Stimulated activated CD8-positive, alpha-beta memory T cell treated with anti-CD3 and anti-CD28 coated beads, Interleukin-12 subunit alpha, Interleukin-12 subunit beta, amount 100 ng/mL, for 4 hours (primary cell): ENCODE measurements around the gene ULK4.

Experiments
- DNase-seq: peaks from one replicate; pipeline ENCODE4 v3.0.0-alpha.2; 2020; ENCODE audit warnings: low read depth

The ULK4 gene

DNA sequence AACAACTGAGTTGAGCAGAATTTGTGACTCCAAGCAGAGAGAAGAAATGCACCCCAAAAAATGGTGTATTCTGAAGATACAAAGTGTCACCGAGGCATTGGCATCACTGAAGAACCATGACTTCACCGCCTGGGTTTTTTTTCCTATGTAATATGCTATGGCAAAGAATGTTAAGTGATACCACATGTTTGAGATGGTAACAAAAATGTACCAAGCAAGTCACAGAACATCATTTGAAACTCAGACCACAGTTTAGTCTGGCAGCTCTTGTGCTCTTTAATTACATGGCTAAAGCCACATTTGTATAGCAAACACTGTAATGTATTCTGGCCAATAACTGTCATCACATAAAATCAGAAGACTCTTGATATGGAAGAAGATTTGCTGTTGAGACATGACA, 323.5 kb downstream of the ULK4 start:
- DNase-seq = no peak

DNA sequence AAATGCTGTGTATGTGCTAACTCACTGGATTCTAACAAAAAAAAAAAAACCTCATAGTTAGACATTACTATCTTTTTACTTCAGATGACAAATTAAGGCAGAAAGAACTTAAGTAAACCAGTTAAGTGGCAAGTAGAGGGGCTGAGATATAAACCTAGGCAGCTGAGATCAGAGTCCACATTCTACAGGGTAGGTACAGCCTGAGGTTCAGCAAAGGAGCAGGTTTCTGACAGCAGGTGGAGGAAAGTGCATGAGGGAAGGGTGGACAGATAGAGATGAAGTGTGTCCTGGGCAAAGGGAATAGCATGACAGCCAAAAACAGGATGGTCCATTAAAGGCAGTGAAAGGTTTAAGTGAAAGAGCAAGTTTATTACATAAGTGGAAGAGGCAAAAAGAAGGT, 329.2 kb downstream of the ULK4 start:
- DNase-seq = no peak

DNA sequence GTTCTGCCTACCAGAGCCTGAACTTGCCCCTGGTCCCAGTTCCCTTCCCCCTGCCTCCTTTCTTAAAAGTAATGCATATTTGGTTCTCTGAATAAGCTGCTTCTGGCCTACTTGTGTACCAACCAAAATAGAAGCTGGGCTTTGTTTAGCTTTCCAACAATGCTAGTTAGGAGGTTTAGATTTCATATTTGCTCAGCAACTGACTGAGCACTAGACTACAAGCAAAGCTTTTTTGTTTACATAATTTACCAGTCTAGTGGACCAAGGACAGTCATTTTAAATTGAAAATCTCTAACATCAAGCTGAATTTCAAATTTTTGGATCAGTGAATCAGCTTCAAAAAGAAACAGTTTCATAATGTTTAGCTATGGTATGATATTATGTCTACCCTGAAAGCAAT, 331.2 kb downstream of the ULK4 start:
- DNase-seq = no peak

DNA sequence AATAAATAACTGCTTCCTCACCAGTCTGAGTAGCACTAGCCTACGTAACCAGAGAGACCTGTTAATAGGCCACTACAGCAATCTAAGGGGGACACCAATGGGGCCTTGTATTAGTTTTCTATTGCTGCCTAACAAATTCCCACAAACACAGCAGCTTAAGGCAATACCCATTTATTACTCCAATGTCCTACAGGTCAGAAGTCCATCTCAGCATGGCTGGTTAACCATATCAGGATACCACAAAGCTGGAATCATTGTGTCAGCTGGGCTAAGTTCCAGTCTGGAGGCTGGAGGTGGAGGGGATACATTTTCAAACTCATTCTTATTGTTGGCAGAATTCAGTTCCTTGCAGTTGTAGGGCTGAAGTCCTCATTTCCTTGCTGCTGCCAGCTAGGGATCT, 331.9 kb downstream of the ULK4 start:
- DNase-seq = no peak

DNA sequence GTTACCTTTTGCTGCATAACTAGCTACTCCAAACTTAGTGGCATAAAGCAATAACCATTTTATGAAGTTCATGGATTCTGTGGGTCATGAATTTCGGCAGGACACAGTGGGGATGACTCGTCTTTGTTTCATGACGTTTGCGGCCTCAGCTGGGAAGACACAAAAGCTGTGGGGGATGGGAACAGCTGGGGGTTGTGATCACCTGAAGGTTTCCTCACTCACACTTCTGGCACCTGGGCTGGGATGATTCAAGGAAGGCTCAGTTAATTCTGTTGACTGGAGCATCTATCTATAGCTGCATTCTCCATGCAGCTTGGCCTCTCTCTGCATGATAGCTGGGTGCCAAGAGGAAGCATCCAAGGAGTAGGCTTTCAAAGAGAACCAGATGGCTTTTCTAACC, 332.8 kb downstream of the ULK4 start:
- DNase-seq = no peak

DNA sequence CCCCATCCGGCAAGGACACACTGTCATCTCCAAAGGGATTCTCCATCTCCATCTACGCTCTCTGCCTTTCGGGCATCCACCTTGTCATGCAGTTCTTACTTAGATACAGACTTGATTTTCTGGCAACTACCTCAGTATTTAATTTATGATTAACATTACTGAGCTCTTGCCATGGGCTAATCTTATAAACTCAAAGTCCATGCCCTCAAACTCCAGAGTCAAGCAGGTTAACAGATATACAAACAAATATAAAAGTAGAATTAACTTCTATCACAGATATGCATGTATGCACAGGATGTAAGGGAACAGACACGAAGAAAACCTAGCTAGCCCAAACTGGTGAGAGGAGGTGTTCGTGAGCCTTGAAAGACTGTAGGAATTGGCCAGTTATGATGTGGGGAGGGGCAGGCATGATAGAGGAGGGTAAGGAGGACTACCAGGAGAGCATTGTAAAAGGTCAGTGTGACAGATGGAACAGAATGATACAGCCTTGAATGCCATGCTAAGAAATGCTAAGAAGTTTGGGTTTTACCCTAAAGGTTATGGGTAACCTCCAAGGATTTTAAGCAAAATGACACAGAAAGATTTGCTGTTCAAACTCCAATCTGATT, 334.3 kb downstream of the ULK4 start:
- DNase-seq = no peak

DNA sequence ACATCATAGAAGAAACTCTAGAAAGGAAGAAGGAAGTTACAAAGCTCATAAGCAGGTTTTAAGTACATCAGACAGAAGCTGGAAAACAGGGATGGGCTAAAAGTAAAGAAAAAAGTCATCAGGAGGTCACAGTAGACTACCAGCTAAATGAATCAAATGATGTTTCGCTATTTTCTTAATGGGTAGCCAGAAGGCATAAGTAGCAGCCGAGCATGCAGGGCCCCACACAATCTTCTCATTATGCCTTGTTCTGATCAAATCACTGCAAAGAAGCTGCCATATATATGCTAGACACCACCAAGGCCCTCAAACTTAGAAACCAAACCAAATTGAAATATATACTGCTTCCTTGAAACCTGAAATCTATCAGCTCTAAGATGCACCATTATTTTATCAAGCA, 349.1 kb downstream of the ULK4 start:
- DNase-seq = no peak

DNA sequence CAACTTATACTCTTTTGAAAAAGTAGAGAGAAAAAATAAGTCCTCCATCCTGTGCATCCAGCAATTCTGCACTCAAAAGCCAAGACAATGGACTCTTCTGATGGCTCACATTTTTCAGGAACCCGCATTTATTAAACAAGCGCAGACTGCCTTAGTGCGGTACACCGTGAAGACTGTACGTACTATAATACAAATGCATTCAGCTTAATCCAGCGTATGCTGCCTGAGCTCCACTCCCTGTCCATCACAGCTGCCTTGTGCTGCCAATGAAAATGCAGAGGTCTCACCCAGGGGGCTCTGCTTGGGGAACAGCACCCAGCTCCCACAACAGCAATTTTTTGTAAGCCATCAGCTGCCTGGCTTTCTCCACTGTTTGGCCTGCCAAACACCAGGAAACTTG, 350.9 kb downstream of the ULK4 start:
- DNase-seq = no peak

DNA sequence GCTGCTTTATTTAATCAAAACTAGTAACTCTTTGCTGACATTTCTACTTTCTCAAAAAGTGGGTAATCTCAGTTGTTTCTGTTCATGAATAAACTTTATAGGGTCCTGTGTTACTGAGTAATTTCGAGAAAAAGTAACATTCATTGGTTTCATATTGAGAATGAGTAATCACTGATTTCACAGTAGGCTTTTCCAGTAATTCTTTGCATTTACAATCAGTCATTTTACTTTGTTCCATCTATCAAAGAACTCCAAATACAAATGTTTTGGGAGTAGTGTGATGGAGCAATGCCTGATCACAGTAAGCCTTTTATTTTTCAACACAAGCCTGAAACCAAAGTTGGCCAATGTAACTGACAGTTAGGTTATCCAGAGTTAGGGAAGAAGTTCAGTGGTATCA, 353.6 kb downstream of the ULK4 start:
- no peak for DNase-seq

DNA sequence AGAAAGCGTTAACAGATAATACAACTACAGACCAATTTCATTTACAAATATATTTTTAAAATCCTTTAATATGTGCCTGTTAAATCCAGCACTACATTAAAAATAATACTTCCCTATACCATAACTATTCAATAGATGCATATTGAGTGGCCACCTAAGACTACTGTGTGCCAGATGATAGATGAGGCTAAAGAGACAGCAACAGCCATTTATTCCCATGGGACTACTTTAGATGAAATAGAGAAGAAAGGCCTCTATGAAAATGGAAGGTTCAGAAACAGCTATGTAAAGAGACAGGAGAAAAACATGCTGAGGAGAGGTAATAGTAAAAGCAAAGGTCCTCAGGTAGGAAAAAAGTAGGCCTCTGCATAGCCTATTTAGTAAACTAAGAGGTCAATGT, 358.1 kb downstream of the ULK4 start:
- DNase-seq = no peak

DNA sequence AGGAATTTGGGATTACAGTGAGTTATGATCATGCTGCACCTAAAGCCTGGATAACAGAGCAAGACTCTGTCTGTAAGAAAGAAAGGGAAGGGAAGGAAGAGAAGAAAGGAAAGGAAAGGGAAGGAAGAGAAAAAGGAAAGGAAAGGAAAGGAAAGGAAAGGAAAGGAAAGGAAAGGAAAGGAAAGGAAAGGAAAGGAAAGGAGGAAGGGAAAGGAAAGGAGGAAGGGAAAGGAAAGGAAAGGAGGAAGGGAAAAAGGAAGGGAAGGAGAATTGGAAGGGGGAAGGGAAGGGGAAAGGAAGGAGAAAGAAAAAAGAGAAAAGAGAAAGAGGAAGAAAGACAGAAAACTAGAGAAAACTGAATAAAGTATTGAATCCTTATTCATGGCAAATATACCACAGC, 359.8 kb downstream of the ULK4 start:
- DNase-seq = no peak

DNA sequence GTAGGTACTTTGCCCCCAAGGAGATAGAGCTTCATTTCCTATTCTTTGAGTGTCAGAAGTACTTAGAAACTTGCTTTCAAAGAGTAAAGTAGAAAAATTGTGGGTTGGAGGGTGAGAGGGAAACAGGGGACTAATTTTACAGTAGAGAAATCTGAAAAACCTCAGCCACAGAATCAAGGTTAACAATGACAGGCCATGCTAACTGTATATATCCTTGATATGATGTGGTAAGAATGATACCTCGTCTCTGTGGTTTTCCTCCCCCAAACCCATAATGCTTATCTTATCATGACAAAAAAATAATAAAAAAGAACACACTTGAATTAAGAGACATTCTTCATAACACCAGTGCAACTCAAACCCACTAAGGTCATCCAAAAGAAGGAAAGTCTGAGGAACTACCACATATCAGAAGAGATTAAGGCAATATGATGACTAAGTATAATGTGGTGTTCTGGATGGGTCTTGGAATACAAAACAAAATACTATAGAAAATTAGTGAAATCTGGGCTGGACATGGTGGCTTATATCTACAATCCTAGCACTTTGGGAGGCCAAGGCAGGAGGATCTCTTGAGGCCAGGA, 360.4 kb downstream of the ULK4 start:
- no peak for DNase-seq

DNA sequence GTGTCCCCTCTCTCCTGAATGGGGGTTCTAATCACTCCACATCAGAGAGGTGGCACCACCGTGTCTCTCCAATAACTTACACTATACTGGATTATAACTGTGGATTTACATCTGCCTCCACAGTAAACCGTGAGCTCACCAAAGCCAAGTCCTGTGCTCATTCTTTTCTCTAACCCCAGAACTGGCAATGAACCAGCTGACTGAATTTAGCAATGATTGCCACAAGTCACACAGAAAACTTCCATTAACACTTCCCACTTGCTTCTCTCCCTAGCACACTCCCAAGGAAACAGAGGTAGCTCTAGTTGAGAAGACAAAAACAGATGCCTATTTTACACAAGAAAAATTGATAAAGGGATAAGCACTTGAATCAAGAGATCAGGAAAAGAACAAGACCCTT, 361.3 kb downstream of the ULK4 start:
- DNase-seq = no peak

DNA sequence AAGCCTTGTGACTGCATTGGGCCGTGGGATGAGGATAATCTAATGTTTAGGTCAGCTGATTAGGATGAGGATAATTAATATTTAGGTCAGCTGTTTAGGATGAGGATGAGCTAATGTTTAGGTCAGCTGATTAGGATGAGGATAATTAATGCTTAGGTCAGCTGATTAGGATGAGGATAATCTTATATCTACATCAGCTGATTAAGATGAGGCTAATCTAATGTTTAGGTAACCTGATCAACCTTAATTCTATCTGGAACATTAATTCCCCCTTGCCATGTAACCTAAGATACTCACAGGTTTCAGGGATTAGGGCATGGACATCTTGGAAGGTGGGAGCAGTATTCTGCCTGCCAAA, 362.8 kb downstream of the ULK4 start:
- no peak for DNase-seq

DNA sequence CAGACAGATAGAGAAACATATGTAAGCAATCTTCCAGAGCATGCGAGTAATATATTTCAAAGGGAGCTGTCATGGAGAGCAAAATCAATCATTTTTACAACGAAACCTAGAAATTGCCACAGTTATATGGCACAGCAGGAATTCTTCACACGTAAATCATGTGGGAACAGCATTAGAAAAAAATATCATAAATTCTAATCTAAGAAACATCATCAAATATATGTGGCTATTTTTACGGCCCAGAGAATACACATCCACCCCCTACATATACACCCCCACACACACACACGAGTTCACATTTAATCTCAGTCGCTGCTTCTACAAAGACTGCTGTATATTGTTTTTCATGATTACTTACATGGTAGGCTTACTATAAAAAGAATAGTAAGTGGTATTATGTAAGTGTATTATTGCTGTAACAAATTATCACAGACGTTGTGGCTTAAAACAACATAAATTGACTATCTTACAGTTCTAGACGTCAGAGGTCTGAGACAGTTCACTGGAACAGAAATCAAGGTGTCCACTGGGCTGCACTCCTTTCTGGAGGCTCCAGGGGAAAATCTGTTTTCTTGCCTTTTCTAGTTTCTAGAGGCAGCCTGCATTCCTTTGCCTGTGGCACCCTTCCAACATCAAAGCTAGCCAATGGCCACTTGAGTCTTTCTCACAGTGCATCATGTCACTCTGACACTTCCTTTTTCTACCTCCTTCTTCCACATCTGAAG, 363.3 kb downstream of the ULK4 start:
- no peak for DNase-seq

DNA sequence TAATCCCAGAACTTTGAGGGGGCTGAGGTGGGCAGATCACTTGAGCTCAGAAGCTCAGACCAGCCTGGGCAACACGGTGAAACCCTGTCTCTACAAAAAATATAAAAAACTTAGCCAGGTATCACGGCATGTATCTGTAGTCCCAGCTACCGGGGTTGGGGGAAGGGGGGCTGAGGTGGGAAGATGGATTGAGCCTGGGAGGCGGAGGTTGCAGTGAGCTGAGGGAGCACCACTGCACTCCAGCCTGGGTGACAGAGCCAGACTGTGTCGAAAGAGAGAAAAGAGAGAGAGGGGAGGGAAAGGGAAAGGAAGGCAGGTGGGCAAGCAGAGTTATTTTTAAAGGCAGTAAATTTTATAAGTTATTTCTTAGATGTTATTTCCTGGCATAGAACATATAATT, 368.1 kb downstream of the ULK4 start:
- no peak for DNase-seq

DNA sequence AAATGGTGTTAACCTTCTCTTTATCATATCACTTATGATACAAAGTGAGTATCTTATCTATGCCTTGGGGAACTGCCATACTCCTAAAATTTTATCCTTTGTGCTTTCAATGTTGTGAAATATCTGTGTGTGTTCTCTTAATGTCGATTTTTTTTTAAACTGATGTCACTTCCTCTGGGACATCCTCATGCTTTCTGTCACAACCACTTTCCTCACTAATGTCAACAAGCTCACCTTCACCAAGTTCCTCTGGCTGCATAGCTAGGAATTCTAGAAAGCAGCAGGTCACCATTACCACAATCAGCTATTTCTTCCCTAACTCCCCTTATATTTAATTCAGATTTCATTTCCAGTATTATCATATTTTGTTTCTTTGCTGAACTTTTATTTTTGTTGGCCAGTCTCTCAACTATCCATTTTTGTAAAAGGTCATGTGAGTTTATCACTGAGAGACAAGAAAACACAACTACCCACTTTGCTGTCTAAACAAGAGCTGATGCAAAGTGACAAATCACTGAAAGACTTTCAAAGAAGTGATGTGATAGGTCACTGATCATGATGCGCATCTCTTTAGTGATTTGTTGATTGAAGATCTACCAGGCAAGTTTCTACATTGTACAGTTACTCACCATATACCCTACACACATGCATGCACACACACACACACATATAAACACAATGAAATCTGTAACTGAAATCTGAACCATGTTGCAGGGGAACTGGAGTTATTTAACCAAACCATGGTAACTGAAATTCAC, 369.0 kb downstream of the ULK4 start:
- DNase-seq = no peak

DNA sequence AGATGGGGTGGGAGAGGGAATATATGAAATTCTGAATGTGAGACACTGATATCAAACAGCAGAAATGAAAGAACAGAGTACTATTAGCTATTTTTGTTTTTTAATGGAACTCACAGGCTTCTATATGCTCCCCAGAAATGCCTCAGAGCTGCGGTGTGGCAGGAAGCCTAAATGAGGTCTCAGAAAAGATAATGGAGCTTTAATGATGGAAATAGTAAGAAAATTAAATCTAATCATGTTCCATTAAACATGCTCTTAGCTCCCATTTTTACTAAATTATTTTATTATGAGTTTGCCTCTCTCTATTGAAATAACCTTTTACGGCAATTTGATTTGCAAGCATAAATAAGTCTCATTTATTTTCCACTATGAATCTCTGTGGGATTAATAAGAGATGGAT, 378.9 kb downstream of the ULK4 start:
- DNase-seq = no peak

DNA sequence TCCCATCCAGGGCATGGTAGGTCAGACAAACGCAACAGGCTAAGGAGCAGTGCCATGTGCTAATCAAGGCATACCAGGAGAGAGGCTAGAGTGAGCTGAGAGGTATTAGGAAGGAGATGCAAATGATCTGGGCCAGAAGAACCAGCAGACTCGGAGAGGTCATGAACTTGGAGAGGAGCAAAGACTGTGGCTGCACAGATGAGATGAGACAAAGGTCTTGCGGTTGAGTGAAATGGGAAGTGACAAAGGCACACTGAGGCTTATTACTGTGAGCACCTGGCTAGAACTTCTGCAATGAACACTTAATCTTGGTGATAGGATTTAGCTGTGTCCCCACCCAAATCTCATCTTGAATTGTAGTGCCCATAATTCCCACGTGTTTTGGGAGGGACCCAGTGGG, 380.2 kb downstream of the ULK4 start:
- no peak for DNase-seq

DNA sequence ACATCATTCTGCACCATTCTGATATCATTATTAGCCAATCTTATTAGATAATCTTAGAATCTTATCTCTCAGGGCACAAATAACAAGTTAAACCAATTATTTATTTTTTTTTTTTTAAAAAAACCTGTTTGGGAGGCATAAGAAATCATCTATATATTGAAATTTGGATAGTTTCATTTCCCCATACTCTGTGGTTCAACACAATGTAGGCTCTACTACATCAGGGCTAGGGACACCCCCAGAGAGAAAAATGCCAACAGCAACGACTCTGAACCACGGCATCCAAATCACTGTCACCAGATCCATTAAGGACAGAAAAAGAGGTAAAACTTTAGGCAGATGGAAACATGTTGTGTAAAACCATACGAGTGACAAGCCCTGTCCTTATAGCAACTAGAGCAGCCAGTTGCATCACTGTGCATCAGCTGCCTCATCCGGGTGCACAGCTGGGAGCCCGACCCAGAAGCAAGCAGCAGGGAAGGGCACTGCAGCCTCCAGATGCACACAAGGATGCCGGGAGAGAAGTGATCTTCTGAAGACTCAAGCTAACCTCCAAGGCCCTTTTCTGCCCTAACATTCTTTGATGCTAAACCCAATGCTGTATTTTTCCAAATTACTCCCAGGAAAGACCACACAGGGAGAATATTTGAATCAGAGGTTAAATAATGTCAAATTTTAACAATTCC, 381.5 kb downstream of the ULK4 start:
- DNase-seq = no peak

DNA sequence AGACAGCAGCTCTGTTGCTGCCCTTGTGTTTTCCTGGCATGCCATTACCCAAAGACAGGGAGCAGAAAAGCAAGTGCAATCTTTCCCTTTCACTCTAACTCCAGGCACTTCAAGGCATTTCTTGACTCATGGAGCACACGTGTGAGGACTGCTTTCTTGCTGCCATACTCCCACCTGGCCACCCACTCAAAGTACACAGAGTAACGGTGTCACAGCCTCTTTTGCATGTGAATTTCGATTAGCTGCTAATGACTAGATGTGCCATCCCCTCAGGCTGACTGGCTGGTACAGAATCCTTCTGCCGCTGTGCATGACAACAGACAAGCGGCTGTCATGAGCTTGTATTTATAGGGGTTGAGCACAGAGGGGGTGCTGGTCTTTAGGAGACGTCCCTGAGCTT, 382.0 kb downstream of the ULK4 start:
- DNase-seq = no peak

DNA sequence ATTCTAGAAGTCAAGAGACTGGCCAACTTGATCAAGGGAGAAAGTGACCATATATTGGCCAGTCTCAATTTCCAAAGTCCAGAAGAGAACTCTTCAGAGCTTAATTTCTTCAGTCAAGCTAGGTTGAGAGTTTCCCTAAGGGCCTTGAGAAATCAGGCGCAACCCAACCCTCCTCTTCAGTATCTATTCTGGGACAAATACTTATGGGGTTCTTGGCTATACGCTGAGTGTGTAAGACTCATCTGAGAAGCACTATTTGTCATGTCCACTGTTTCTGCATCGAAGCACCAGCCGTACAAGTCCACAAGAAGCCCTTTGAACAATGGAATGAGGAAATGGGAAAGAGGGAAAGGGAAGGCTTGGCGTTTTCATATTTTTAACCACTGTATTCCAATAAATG, 383.1 kb downstream of the ULK4 start:
- DNase-seq = no peak

DNA sequence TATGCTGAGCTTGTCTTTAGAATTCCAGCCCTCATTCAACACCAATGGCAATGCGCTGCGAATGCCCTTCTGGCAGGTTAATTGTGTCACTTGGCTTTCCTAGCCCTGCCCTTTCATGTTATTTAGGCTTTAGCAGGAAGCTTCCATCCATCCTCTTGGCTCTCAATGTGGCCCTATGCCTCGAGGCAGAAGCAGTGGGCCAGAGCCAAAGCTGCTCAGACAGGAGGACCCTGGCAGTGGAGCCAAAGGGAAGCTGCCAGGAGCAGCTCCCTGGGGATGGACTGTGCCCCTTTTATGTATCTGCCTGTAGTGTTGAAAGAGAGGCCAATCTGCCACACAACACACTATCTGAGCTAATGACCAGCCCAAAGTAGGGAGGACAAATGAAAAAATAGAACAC, 386.2 kb downstream of the ULK4 start:
- DNase-seq = no peak
